AG09309 (cell line): Measurements from ENCODE around the gene DAB2IP.

Experiments
- DNase-seq: peaks from one replicate; pipeline ENCODE4 v3.0.0-alpha.2; 2010; ENCODE audit warnings: low read depth
- H3K4me3 ChIP-seq: 2 replicates; pipeline ENCODE4 v1.5.1; 2011; ENCODE audit warnings: mild to moderate bottlenecking, low read depth, low read length, moderate library complexity; ENCODE audit not compliant: control insufficient read depth
- CTCF ChIP-seq: IDR thresholded peaks from 2 replicates; pipeline ENCODE4 v1.5.1; 2011; ENCODE audit warnings: mild to moderate bottlenecking, low read depth, low read length, inconsistent platforms; ENCODE audit not compliant: insufficient read depth, control insufficient read depth; ENCODE audit errors: missing control alignments

Gene DAB2IP

GRCh38 chr9:121732886-121733285 is 81.5 kb downstream of the DAB2IP start:
- TF ChIP-seq CTCF: no peak
- no peak for DNase-seq
- H3K4me3 ChIP-seq: no peak overlapping the region

GRCh38 chr9:121734465-121734864 is 83.0 kb downstream of the DAB2IP start:
- no peak for DNase-seq
- no peak overlapping the region for H3K4me3 ChIP-seq
- TF ChIP-seq CTCF: no peak

- DNase-seq: peak; percentile 46
- peak; percentile 81 for TF ChIP-seq CTCF
Measured at GRCh38 chr9:121735065-121735792, 83.8 kb downstream of the DAB2IP start.

GRCh38 chr9:121735793-121736770 is 84.6 kb downstream of the DAB2IP start:
- DNase-seq: no peak
- peak overlapping the region; percentile 23 for H3K4me3 ChIP-seq
- TF ChIP-seq CTCF: no peak

More at GRCh38 chr9:121735065-121735792, 83.8 kb downstream of the DAB2IP start:
- H3K4me3 ChIP-seq: no peak overlapping the region

GRCh38 chr9:121736934-121737462 is 85.6 kb downstream of the DAB2IP start:
- DNase-seq: no peak
- H3K4me3 ChIP-seq: no peak overlapping the region
- no peak for TF ChIP-seq CTCF

- TF ChIP-seq CTCF: no peak
- DNase-seq: no peak
- no peak overlapping the region for H3K4me3 ChIP-seq
Measured at GRCh38 chr9:121737481-121737931, 86.1 kb downstream of the DAB2IP start.
